DOHH2 (cell line): ENCODE results near the gene DCXR.

Experiments used
- CTCF ChIP-seq: fragments of 200-600 bp; sonication (generic); IDR thresholded peaks from one replicate; pipeline ENCODE4 v1.5.1; 2014; ENCODE audit warnings: antibody characterized with exemption, mild to moderate bottlenecking, low read depth, low read length; ENCODE audit not compliant: poor library complexity, severe bottlenecking
- EZH2phosphoT487 ChIP-seq: fragments of 200-600 bp; sonication (generic); IDR thresholded peaks from 2 replicates; pipeline ENCODE4 v1.6.1; 2017; ENCODE audit warnings: borderline replicate concordance, mild to moderate bottlenecking, antibody characterized with exemption, low read length, moderate library complexity, mixed read lengths

GRCh38 chr17:81987161-81987770, 50.2 kb downstream of the DCXR start:
- TF ChIP-seq CTCF (no peak), EZH2phosphoT487 (no peak)
